HG03378 (cell line): ENCODE measurements around the gene SYTL5.
"Not testable (repeated sequence)": the region's sequence is repeated elsewhere in the genome, so short reads cannot be mapped to it uniquely, and the experiment has no call there.

Experiments
- ATAC-seq: cut with Tn5 transposase; IDR thresholded peaks from one replicate; pipeline ENCODE4 v1.9.1; 2021; ENCODE audit warnings: mild to moderate bottlenecking, moderate library complexity; ENCODE audit not compliant: unreplicated experiment

The SYTL5 gene

DNA sequence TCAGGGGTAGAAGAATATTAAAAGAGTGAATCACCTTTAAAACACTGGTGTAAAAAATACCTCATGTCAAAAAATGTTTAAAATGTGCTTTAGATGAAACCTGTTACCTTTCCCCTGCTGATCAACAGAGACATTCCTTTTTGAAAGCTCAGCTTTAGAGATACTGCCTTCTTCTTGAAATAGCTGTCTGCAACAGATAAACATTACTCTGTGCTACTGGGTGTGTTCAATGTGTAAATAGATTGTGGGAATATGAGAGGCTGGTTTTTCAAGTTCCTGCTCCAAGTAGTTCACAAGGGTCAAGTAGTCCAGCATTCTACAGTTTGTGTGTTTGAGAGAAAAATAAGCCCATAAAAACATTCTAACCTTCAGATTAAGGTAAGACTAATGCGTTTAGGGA, at the start of gene SYTL5:
Gene SYTL5, plus strand, starts transcription at position 263 of the 400 bp plus-strand sequence. CDS start 27,337 bp downstream, outside the sequence.
- no peak for ATAC-seq

DNA sequence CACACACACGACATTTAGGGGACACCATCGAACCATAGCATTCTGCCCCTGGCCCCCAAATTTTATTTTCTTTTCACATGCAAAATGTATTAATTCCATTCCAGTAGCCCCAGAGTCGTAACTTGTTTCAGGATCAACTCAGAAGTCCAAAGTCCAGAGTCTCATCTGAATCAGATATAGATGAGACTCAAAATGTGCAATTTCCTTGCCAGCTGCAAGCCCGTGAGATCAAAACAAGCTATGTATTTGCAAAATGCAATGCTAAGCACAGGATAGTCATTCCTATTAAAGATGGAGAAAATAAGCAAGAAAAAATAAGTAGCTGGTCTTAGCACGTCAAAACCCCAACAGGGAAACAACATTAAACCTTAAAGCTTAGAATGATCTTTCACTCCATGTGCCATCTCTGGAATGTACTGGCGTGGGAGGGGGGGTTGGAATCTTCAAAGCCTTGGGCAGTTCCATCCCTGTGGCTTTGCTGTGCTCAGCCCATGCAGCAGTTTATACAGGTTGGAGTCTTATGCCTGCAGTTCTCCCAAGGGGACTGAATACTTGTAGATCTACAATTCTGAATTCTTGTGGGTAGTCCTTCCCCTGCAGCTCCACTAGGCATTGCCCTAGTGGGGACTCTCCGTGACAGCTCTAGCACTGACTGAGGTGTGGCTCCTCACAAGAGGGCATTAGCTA, 47.7 kb upstream of the SYTL5 start:
- ATAC-seq = no peak

DNA sequence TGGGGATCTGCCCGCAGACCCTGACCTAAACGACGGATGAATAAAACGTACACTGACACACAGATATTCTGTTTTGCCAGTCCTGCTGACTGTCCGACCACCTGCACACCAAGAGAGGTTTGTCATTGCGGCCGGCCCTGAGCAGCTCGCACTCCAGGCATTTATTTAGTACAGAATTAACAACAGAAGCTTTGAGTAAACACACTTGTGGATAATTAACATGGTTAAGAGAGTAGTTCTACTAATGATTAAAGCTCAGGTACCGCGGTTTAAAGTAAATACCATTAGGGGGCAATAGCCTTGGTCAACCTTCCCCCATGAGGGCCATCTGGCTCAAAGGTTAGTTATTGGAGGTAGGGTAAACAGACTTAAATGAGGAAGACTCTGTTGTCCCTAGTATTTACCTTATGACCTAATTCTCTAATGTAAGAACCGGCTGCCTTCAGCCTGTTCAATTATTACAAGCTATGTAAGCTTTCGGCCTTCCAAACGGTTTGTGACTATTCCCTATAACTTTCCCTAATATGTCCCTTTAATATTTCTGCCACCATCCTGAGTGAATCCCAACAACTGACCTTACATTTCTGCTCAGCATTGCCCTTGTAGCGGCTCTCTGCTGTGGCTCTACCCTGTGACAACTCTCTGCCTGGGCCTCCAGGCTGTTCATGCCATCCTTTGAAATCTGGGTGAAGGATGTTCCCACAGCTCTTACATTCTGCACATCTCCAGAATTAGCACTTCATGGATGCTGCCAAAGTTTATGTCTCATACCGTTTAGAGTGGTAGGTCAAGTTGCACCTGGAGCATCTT, 46.9 kb upstream of the SYTL5 start:
- no peak for ATAC-seq

DNA sequence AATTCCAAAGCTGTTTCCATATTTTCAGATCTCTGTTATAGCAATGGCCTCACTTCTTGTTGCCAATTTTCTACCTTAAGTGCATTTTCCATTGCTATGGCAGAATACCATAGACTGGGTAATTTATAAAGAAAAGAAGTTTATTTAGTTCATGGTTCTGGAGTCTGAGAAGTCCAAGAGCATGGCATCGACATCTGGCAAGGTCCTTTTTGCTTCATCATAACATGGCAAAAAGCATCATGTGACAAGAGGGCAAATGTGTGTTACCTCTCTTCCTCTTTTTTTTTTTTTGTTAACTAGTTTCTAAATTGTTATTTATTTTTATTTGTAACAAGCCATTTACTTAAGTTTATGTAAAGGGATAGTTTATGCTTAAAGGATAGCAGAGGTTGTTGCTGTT, 45.2 kb upstream of the SYTL5 start:
- no peak for ATAC-seq

DNA sequence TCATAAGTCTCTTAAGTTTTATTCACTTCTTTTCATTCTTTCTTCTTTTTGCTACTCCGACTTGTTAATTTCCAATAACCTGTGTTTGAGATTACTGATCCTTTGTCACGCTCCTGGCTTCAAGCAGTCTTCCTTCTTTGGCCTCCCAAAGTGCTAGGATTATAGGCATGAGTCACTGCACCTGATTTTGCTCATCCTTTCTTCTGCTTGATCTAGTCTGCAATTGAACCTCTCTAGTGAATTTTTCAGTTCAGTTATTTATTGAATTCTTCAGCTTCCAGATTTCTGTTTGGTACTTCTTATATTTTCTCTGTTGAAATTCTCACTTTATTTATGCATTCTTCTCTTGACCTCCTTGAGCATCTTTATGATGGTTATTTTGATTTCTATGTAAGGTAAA, 38.6 kb upstream of the SYTL5 start:
- ATAC-seq = no peak

DNA sequence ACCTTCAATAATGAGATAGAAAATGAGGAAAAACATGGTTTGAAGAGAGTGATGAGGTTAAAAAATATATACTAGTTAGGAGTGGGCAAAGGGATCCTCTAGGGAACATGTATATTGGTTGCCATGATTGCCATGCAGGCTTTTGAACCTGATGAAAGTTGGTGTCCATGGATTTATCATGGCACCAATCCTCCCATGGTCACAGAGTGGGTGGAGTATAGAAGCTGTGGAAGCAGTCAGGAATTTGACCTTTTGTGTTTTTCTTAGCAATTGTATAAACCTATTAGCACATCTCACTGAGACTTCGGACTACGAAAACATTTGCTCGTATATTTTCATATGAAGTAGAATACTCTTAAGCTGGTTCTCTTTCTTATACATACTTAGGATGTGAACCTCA, 30.9 kb upstream of the SYTL5 start:
- no peak for ATAC-seq

DNA sequence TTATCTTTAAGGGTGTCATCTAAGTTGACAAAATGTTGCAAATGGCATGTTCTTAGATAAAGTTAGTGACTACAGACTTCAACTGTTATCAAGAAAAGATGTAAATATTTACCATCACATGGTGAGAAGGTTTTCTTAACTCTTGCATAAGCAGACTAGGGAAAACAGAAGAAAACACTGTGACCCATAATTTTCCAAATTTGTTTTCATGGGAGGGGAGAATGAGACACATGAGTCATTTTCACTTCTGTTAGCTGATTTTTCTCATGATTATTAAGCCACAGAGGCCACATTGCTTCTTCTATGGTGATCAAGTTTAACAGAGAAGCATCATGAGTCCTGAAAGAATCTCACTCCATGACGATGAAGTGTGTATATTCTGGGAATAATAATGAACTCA, 30.2 kb upstream of the SYTL5 start:
- ATAC-seq = no peak

DNA sequence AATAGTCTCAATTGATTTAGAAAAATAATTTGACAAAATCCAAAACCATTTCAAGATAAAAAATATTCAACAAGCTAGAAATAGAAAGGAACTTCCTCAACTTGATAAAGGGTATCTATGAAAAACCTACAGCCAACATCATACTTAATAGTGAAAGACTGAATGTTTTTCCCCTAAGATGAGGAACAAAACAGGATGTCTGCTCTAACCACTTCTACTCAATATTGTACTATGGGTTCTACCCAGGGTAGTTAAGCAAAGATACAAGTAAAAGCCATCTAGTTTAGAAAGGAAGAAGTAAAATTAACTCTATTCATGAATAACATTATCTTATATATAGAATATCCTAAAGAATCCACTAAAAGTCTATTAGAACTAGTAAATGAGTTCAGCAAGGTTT, 21.5 kb upstream of the SYTL5 start:
- no peak for ATAC-seq

DNA sequence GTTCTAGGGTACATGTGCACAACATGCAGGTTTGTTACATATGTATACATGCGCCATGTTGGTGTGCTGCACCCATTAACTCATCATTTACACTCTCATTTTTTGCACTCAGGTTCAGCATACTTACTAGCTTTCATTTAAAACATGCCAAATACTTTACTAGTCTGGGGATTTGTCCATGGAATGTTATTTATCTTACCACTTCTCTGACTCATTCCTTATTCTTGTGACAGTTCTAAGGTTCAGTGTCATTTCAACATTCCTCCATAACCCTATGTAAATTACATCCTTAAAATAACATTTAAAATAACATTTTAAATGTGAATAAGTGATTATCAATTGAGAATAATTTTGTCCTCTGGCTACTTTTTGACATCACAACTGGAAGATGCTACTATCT, 19.5 kb upstream of the SYTL5 start:
- ATAC-seq = no peak

DNA sequence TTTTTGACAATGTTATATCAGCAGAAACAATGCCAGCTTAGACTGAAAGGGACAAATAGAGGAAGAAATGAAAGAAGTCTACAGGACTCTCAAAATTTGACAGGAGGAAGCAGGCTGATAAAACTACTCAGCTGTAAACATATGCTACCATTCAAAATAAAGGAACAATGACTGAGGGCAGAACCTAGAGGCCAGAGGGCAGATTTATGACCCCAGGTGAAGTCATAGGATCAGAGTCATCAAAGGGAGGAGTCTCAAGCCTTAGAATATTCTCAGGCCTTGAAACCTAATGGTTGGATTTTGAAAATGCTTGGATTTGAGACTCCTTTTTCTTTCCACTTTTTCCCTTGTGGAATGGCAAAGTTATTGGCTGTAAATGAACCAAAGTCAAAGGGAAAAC, 17.0 kb upstream of the SYTL5 start:
- no peak for ATAC-seq

DNA sequence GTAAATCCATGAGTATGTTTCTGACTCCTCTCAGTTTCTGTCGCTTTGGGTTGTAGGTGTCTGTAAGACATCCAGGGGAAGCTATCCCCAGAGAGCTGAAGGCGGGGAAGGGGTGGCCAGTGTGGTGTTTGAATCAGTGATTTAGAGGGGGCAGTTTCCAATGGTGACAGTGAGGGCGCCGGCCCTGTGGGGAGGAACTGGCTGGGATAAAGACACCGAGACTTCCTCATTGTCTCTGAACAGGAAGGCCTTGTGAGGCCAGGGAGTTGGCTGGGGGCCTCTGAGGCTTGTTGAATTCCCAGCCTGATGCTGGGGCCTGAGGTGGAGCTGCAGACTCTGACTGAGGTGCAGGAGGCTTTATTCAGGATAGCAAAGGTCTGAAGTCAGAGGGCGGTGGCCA, 15.1 kb upstream of the SYTL5 start:
- not testable (repeated sequence) for ATAC-seq

DNA sequence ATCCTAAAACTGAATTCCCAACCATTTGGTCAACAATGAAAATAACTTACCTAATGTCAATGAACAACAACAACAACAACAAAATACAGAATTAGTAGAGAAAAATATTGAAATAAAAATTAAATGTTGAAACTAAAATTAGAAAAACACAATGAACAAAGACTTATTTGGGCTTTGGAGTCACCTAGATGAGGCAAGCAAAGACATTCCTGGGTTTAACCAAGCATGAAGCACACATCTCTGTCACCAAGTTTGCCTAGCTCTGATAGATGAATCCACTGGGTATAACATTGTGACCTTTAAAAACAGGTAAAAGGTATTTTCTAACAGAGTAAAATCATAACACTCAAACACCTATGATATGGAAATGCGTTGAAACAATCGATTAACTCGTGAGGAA, 13.2 kb upstream of the SYTL5 start:
- no peak for ATAC-seq

DNA sequence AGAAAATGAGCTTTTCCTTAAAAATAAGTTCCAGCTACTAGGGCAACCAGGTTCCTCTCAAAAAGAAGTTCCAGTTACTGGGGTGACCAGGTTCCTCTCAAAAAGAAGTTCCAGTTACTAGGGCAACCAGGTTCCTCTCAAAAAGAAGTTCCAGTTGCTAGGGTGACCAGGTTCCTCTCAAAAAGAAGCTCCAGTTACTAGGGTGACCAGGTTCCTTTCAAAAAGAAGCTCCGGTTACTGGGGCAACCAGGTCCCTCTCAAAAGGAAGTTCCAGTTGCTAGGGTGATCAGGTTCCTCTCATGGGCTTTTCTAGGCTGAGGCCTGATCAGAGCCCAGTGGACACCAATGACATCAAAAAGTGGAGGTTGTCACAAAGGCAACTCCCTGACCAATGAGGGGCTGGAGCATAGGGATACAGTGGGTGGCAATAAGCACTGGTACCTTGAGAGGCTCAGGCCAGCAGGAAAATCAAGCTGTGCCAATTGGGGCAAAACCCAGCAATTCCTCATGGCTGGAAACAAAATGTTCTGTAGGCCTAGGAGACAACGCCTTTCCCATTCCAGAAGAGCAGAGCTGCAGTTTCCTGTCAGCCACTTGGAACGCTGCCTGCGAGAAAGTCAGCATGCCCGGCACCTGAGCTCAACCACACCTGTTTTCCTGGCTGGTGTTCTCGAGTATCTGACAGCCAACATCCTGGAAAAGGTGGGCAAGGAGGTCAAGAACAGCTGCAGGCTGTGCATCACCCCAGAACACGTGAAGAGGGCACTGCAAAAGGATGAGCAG, 12.3 kb upstream of the SYTL5 start:
- peak; percentile 77 for ATAC-seq

DNA sequence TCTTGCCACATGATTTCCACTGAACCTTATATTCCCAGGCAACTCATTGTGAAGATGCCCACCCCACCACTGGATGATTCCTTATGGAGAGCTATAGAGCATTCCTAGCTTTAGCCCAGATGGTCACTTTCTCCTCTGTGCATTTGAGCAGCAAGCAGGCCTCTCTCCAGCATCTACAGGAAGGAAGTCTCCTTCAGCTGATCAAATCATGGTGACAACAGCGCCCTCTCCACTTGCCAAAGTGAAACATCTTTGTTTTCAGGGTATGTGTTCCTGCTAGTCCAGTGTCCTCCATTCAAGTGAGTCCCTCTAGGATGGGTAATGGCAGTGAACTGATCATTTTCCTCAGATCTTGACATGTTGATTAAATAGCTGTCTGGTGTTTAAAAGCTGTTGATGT, 10.9 kb upstream of the SYTL5 start:
- ATAC-seq = no peak

DNA sequence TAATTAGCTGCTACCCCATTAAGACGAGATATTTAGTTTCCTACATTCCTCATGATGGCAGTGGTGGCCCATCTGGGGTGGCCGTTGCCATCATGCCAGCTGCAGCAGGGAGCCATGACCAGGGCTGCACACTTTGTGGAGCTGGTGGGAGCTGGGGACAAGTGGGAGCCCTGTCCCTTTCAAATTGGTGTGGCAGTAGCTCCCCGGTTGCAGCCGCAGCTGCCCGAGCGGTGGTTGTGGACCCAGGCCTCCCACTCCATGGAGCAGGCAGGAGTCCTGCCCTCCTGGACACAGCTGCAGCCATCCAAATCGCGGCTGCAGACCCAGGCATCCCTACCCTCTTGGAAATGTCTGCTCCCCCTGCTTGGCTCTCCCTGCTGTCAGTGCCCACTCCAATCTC, 9.3 kb upstream of the SYTL5 start:
- no peak for ATAC-seq

DNA sequence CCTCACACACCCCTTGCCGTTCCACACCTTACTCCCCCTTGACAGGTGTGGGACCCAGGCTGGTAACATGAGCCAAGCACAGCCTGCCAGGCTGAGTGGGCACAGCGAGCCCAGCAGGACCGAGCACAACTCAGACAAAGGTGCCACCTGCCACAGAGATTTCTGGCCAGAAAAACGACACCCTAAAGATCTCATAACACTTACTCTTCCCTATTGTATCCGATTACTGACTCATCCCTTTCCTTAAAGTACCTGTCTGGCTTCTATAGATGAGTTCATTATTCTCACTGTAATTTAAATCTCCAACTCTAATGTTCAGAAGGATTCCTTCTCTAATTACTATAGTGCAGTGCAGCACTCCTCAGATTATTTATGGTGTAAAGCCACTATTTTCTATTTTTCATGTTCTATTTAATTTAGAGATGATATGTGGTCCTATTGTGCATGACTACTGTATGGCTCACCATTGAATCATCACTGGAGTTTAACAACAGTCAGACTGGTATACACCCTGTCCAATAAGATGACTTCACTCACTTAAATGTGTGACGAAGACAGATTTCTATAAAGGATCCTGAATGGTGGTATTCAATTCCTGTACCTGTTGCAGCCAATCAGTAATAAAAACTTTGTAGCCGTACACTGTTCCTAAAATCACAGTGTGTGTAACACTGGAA, 7.6 kb upstream of the SYTL5 start:
- ATAC-seq = no peak

DNA sequence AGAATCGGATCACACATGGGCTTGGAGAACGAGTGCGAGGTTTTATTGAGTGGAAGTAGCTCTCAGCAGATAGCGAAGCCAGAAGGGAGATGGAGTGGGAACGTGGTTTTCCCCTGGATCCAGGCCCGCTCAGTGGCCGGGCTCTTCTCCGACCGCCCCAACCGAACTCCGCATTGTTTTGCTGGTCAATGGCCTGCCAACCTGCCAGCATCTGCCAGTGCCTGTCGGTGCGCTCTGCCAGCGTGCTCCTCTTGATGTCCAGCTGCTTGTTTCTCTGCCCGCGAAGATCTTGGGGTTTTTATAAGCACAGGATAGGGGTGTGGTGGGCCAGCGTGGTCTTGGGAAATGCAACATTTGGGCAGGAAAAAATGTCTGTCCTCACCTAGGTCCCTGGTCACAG, 5.6 kb upstream of the SYTL5 start:
- no peak for ATAC-seq

DNA sequence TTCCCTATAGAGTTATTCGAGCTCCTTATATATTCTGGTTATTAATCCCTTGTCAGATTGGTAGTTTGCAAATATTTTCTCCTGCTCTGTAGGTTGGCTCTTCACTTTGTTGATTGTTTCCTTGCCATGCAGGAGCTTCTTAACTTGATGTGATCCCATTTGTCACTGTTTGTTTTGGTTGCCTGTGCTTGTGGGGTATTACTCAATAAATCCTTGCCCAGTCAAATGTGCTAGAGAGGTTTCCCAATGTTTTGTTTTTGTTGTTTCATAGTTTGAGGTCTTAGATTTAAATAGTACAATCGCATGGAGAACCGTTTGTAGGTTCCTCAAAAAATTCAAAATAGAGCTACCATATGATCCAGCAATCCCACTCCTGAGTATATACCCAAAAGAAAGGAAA, 2.3 kb upstream of the SYTL5 start:
- ATAC-seq = no peak

DNA sequence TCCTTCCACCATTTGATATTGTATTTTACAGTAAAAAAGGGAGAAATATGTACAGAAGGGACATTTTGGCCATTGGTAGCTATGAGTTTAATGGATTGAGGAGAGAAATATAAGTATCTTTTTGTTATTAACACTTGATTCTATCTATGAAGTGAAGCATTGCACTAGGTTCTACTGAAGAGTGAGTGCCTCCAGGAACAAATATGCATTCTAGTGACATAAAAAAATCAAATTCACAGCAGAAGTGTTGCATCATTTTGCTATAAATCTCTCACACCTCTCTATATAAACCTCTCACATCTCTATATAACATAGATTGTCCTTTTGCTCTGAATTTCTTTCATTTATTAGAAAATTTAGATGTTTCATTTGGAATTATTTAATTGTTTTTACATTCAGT, 425 bp downstream of the SYTL5 start:
- no peak for ATAC-seq

DNA sequence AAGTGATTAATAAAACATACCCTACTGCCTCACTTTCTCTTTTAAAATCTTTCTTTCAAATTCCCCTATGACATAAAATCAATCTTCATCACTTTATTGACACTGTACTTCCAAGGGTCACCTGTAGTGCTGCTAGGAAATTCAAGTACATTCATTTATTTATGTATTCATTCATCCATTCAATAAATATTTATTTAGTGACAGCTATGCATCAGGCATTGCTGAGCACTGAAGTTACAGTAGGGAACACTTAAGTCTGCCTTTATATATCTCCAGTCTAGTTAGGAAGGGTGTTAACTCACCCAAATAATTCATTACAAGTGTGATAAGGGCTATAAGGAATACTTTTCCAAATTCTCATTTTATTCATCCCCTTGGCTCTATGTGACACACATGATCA, 2.3 kb downstream of the SYTL5 start:
- ATAC-seq = no peak

DNA sequence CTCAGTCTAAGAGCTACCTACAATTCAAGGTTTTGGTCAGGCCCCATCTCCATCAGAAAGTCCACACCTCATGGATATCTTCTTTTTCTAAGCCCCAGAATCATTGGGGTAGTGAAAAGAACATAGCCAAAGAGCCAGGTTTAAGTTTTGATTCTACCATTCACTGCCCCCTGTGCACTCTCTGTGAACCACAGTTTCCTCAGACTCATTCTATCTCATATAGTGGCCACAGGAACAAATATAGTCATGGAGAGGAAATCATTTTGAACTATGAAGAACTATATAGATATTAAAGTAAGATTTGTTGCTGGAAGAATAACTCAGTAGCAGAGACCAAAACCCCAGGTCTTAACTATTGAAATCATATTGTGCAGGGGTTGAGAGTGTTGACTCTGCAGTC, 3.3 kb downstream of the SYTL5 start:
- ATAC-seq = no peak
